ENCODE results near the gene ZFP64. TPM values are rescaled to one million over a fixed set of nuclear protein-coding genes. Genes with fewer than 3 reads are reported as not detected.
A peak's percentile ranks its signal among the peaks of the same experiment; 100 is the strongest.

ZFP64 gene
- total RNA-seq, 2 donors from 2014 or later, result 20.2 to 29.5 TPM

DNA sequence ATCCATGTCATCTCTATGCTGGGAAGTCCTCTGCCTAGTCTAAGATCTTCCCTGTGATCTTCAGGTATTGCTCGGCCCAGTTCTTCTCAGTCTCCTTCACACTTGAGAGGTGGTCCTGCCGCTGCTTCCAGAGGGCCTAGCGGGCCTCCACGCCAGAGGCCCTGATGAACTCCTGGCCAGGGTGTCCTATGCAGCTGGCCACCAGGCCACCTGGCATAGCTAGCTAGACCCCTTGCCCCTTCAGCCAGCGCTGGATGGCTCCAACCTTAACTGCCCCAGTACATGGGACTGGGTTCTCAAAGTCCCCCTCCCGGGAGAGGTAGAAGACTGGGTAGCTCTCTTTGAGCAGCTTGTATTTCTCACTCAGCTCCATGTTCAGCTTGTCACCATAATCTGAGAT, 81.1 kb downstream of the ZFP64 start:
- Histone ChIP-seq H3K36me3 (no peaks in the 10 kb centered on the region), H3K27me3 (replicated peaks; ENCODE audit: insufficient read depth) (no peaks in the 10 kb centered on the region), H3K9me3 (no peaks in the 10 kb centered on the region), H3K27ac (no peak overlapping the region), H3K4me1 (replicated peaks) (no peaks in the 10 kb centered on the region), H3K4me3 (no peak overlapping the region)
- 99% methylated on average over 6 of the region's 6 CpGs for WGBS
- DNase-seq (ENCODE audit: low spot score), result no peak
- intact Hi-C loops (cut with DNase I), result no loop called here
- TF ChIP-seq POLR2A (IDR thresholded peaks at IDR 0.05) (no peak), POLR2AphosphoS5 (IDR thresholded peaks at IDR 0.05) (no peak)
- TF ChIP-seq, protein P1, sequence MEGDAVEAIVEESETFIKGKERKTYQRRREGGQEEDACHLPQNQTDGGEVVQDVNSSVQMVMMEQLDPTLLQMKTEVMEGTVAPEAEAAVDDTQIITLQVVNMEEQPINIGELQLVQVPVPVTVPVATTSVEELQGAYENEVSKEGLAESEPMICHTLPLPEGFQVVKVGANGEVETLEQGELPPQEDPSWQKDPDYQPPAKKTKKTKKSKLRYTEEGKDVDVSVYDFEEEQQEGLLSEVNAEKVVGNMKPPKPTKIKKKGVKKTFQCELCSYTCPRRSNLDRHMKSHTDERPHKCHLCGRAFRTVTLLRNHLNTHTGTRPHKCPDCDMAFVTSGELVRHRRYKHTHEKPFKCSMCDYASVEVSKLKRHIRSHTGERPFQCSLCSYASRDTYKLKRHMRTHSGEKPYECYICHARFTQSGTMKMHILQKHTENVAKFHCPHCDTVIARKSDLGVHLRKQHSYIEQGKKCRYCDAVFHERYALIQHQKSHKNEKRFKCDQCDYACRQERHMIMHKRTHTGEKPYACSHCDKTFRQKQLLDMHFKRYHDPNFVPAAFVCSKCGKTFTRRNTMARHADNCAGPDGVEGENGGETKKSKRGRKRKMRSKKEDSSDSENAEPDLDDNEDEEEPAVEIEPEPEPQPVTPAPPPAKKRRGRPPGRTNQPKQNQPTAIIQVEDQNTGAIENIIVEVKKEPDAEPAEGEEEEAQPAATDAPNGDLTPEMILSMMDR (IDR thresholded peaks at IDR 0.05), result no peak

- Histone ChIP-seq H3K9me3 (no peaks in the 10 kb centered on the region), H3K27ac (no peak overlapping the region), H3K27me3 (replicated peaks; ENCODE audit: insufficient read depth) (no peaks in the 10 kb centered on the region), H3K36me3 (no peaks in the 10 kb centered on the region), H3K4me1 (replicated peaks) (no peaks in the 10 kb centered on the region), H3K4me3 (peak overlapping the region; percentile 30 to 34)
- DNase-seq (ENCODE audit: low spot score), result peak; percentile 26
- intact Hi-C loops (cut with DNase I), result no loop called here
- TF ChIP-seq, protein P1 (IDR thresholded peaks at IDR 0.05), result peak in 1 of 4 experiments; percentile 23
- TF ChIP-seq POLR2A (IDR thresholded peaks at IDR 0.05) (no peak), POLR2AphosphoS5 (IDR thresholded peaks at IDR 0.05) (no peak)
- WGBS, result 4% methylated on average over 46 of the region's 47 CpGs
These were observed 85.8 kb downstream of the ZFP64 start for GRCh38 chr20:52105442-52106422.

DNA sequence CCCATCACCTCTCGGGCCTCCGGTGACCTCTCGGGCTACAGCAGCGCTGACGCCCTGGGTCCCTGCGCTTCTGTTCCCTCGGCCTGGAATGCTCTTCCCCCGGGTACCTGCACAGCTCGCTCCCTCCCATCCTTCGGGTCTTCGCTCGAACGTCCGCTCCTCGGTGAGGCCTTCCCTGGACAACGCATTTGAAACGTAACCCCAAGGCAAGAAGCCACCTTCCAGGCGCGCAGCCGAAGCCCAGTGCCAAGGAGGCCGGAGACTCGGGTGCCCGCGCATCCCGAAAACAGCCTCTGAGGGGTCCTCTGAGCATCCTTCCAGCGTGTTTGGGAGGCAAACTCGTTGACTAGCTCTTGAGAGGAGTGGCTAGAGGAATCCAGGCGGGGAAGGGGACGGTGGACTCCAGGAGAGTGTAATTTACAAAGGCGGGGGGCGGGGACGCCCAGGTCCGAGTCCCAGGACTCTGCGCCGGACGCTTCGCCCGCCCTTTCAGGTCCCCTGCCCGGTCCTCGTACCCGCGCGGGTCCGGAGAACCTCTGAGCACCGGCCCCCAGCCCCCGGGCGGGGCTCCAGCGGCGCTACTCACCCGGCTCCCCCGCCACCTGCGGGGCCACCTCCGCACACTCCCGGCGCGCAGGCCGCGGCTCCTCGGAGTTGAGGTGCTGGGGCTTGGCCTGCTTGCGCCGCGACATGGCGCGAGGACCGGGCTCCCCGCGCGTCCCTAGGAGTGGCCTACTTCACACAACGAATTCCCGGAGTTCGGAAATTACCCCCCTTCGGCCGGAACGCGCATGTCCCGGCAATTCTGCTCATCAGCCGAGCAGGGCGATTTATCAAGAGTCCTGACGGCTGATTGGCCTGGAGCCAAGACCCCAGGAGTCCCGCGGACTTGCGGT, 86.8 kb downstream of the ZFP64 start:
- TF ChIP-seq POLR2A (IDR thresholded peaks at IDR 0.05) (no peak), POLR2AphosphoS5 (IDR thresholded peaks at IDR 0.05) (no peak)
- TF ChIP-seq, protein P1 (IDR thresholded peaks at IDR 0.05), result no peak
- Histone ChIP-seq H3K4me1 (replicated peaks) (no peaks in the 10 kb centered on the region), H3K4me3 (peak overlapping the region; percentile 30 to 34), H3K9me3 (no peaks in the 10 kb centered on the region), H3K27ac (peak overlapping the region in 1 of 2 donors; percentile 7), H3K27me3 (replicated peaks; ENCODE audit: insufficient read depth) (no peaks in the 10 kb centered on the region), H3K36me3 (no peaks in the 10 kb centered on the region)
- intact Hi-C loops (cut with DNase I), result no loop called here
- no peak for DNase-seq (ENCODE audit: low spot score)
- 1% methylated on average over 72 of the region's 82 CpGs for WGBS

GRCh38 chr20:52103913-52104545, 87.5 kb downstream of the ZFP64 start:
- H3K36me3 ChIP-seq, result no peaks in the 10 kb centered on the region
- no peak overlapping the region for H3K27ac ChIP-seq
- 13% methylated on average over 31 of the region's 33 CpGs for WGBS
- H3K4me1 ChIP-seq (replicated peaks), result no peaks in the 10 kb centered on the region
- no peak for DNase-seq (ENCODE audit: low spot score)
- no peaks in the 10 kb centered on the region for H3K27me3 ChIP-seq (replicated peaks; ENCODE audit: insufficient read depth)
- no peaks in the 10 kb centered on the region for H3K9me3 ChIP-seq
- peak overlapping the region; percentile 30 to 34 for H3K4me3 ChIP-seq
- intact Hi-C loops (cut with DNase I), result no loop called here
- TF ChIP-seq POLR2AphosphoS5 (IDR thresholded peaks at IDR 0.05) (no peak), POLR2A (IDR thresholded peaks at IDR 0.05) (no peak)
- TF ChIP-seq, protein P1 (IDR thresholded peaks at IDR 0.05), result no peak
